GM19193 (cell line): ENCODE measurements around the gene DAND5.

Experiments
- POLR2A ChIP-seq: IDR thresholded peaks from 4 replicates; pipeline ENCODE4 v1.6.1; 2011; ENCODE audit not compliant: insufficient read depth, insufficient read length; ENCODE audit errors: extremely low read depth

The DAND5 gene

GRCh38 chr19:13007292-13008045 lies 38.1 kb downstream of the DAND5 start:
- TF ChIP-seq POLR2A, result no peak

- no peak for TF ChIP-seq POLR2A
These were observed 39.8 kb downstream of the DAND5 start for GRCh38 chr19:13008926-13009787.

- no peak for TF ChIP-seq POLR2A
These were observed 40.9 kb downstream of the DAND5 start for GRCh38 chr19:13010038-13010991.

- TF ChIP-seq POLR2A, result no peak
These were observed 41.7 kb downstream of the DAND5 start for GRCh38 chr19:13010992-13011652.

- no peak for TF ChIP-seq POLR2A
These were observed 42.4 kb downstream of the DAND5 start for GRCh38 chr19:13011653-13012389.

GRCh38 chr19:13012390-13012689 lies 43.0 kb downstream of the DAND5 start:
- no peak for TF ChIP-seq POLR2A

GRCh38 chr19:13012690-13013608 lies 43.6 kb downstream of the DAND5 start:
- no peak for TF ChIP-seq POLR2A

- TF ChIP-seq POLR2A, result no peak
These were observed 44.3 kb downstream of the DAND5 start for GRCh38 chr19:13013649-13014048.

GRCh38 chr19:13014101-13014920 lies 44.9 kb downstream of the DAND5 start:
- no peak for TF ChIP-seq POLR2A

GRCh38 chr19:13014921-13015280 lies 45.5 kb downstream of the DAND5 start:
- no peak for TF ChIP-seq POLR2A

GRCh38 chr19:13015361-13016223 lies 46.2 kb downstream of the DAND5 start:
- TF ChIP-seq POLR2A, result no peak

GRCh38 chr19:13016245-13016627 lies 46.9 kb downstream of the DAND5 start:
- TF ChIP-seq POLR2A, result no peak
